NCI-H460 (cell line): ENCODE data around the gene LYZ. TPM values are rescaled to one million over a fixed set of nuclear protein-coding genes. Genes with fewer than 3 reads are reported as not detected.
A peak's percentile ranks its signal among the peaks of the same experiment; 100 is the strongest.

Source experiments
- DNase-seq: peaks from one replicate; pipeline ENCODE4 v3.0.0-alpha.2; 2016; ENCODE audit warnings: low read depth; ENCODE audit errors: extremely low read depth
- total RNA-seq: library from RNA; depleted of rRNA; stranded (reverse); fragments of >200 nt; shearing (Covaris generic); gene quantifications from 2 replicates; pipeline ENCODE4 v1.2.3, GENCODE V29; 2014

LYZ gene
- total RNA-seq, 1 experiment from 2014 or later, result 0.57 TPM

DNA sequence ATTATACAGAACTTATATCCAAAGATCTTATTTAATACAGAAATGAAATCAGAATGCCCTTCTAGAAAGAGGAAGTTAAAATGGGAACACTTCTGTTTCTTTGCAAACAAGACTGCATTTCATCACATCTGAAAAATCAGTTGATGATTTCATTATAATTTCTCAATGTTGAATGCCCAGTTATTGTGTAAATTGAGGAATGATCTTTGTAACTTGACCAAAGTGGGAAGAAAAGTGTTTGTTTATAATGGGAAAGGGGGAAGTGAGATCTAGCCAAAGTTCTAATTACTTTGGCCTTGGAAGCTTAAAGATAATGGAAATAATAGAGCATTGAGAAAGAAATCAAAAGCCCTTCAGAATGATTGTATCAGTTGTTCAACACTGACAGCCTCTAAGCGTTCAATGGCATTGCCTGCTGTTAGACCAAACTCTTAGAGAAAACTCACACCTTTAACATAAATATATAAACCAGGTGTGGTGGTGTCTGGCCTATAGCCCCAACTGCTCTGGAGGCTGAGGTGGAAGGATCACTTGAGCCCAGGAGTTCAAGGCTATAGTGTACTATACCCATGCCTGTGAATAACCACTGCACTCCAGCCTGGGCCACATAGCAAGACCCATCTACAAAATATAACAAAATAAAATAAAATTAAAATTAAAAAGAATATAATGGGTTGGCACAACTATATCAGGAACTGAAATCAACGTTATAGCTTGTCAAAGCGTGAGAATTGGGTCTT is 9.9 kb upstream of the LYZ start:
- no peak for DNase-seq

DNA sequence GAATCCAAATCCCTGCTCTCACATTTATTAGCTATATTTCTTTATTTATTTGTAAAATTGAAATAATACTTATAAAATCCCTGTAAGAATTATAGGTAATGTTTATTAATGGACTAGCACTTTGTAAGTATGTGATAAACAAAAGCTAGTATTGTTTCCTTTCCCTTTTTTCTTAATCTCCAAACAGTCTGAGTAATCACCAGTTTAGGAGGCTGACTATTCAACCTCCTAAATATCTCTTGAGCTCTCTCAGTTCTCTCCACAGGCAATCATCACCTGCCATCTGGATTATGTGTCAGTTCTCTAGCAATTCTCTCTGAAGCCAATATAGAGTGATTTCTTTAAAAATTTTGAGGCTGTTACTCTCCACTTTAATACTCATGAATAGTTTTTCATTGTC is 9.2 kb upstream of the LYZ start:
- no peak for DNase-seq

- DNase-seq, result no peak
These were observed 8.2 kb upstream of the LYZ start for GRCh38 chr12:69339999-69340398.

DNA sequence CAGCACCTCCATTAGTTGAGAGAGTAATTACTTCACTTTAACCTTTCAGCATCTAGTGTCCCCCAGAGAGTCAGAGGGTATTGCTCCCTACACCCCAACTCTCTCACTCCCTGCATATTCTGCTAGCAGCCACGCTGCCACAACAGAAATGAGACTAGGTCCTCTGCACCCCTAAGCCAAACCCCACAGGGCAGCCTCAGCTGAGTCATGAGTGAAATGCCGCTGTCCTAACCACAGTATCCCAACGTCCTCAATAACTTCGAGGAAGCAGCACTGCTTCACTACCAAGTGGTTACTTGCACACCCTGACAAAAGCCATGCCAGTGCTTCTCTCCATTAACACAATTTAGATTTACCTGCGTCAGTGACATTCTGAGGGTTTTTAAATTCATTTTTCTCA is 6.9 kb upstream of the LYZ start:
- no peak for DNase-seq

DNA sequence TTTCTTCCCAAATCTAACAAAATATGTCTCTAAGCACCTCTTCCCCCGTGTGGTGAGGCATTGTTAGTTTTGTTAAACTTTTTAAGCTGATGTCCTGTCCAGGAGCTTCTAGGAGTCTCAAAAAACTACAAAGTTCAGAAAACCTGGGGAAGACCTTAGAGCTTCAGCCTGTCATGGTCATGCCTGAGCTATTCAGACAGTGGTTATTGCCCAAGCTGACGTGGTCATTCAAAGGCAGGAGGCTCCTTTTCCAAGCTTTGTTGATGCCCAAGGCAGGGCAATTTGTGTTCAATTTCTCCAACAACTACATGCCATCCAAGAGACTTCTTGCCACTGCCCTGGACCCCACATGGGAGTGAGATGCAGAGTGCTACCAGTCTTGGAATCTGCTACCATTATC is 5.8 kb upstream of the LYZ start:
- no peak for DNase-seq

- DNase-seq, result no peak
These were observed 4.8 kb upstream of the LYZ start for GRCh38 chr12:69343357-69343756.

DNA sequence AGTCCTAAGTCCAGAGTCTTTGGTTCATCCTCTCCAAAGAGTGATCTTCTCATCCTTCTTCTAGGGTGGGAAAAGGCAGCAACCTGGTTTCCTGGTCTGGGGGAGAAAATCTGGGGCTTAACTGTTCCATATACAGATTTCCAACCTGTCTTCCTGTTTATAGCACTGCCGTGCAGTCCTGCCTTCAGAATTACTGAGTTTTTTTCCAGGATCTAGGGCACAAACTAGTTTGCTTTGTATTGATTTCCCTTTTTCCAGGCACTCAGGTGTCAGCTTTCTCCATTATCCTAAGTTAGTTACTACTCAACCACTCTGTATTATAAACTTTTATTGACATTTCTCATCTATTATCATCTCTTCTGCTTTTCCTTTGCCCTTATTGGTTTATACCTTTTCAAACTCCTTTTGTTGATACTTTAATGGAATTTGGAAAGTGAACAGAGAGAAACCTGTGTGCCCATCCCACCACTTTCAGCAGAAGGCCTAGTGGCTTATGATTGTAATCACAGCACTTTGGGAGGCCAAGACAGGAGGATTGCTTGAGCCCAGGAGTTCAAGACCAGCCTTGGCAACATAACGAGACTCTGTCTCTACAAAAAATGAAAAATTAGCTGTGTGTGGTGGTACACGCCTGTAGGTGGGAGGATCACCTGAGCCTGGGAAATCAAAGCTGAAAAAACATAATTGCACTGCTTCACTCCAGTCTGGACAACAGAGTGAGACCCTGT is 4.1 kb upstream of the LYZ start:
- no peak for DNase-seq

- no peak for DNase-seq
These were observed 3.1 kb upstream of the LYZ start for GRCh38 chr12:69345077-69345476.

DNA sequence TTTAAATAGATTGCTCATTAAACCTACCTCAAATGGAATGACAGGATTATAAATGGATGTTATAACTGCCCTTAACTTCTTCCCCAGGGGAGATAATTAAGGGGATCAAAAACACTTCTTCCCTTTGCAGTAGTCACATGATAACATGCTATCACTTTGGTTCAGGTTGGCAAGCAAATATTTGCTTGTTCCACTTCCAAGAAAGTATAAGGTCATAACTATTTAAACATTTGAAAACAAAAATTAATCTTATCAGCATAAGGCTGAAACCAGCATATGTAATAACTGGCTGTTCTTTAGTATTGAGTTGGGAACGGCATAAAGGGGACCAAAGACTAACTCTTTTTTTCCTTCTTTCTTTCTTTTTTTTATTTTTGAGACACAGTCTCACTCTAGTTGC is 2.4 kb upstream of the LYZ start:
- DNase-seq, result no peak

DNA sequence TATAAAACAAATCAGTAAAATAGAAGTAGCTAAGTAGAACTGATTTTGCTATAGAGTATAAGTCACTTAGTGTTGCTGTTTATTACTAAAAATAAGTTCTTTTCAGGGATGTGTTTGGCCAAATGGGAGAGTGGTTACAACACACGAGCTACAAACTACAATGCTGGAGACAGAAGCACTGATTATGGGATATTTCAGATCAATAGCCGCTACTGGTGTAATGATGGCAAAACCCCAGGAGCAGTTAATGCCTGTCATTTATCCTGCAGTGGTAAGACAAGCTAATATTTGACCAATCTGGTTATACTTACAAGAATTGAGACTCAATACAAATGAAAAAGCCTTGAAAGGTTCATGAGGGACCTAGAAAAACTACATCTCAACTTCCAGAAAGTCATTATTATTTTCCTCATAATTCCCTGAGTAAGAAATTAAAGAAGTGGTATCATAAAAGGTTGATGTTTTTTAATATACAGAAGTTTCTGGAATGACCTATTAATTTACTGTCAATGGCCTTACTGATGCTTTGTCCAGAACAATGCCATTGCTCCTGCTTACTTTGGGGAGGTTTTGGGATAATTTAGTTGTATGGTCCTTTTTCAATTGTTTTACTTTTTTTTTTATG is 1.9 kb downstream of the LYZ start:
- DNase-seq, result no peak

DNA sequence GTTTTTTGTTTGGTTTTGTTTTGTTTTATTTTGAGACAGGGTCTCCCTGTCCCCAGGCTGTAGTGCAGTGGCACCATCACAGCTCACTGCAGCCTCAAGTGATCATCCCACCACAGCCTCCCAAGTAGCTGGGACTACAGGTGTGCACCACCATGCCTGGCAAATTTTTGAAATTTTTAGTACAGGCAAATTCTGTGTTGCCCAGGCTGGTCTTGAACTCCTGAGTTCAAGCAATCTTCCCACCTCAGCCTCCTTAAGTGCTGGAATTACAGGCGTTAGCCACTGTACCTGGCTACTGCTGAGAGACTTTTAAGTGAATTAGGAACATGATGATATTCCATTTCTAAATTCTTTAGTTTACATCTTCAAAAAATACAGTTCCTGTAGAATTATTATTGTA is 2.6 kb downstream of the LYZ start:
- no peak for DNase-seq

DNA sequence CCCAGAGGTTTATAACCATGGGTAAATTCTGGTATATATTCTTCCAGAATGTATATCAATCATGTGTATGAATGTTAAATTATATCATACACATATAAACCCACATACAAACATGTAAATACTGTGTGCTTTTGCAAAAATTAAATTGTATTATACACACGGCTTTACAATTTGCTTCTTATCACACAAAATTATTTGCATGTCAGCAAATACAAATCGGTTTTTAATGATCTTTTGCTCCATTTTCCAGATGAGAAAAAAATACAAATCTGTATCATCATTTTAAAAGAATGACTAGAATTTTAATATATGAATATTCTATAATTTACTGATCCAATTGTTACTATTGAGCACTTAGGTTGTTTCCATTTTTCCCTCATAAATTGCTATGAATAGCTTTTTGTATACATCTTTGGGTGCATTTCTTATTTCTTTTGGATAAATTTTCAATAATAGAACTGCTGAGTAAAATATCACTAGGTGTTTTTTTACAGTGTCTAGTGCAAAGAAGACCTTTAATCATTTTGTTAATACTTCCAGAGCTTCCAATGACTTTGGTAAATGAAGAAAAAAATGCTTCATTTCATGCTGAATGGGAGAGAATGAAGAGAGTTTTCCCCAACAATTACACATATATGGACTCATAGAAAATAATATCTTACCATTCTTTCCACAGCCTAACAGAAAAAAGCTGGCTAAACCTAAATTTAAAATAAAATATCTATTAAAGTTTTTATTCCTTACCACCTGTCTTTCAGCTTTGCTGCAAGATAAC is 3.5 kb downstream of the LYZ start:
- no peak for DNase-seq

- no peak for DNase-seq
These were observed 4.7 kb downstream of the LYZ start for GRCh38 chr12:69352904-69353303.

DNA sequence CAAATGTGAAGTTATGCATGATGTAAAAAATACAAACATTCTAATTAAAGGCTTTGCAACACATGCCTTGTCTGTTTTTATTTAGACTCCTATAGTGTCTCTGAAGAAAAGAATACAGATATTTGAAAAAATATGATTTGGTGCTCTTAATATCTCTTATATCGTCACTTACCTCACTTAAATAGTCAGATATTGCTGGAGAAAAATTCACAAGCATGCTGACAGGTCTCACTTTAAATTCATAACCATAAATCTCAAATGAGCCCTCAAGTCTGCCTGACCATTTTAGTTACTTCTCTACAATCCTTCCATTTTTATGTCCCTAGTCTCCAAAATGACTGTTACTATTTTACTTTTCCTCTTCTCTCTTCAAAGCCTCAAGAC is 6.0 kb downstream of the LYZ start:
- DNase-seq, result no peak

GRCh38 chr12:69354556-69355187 is 6.5 kb downstream of the LYZ start:
- no peak for DNase-seq

DNA sequence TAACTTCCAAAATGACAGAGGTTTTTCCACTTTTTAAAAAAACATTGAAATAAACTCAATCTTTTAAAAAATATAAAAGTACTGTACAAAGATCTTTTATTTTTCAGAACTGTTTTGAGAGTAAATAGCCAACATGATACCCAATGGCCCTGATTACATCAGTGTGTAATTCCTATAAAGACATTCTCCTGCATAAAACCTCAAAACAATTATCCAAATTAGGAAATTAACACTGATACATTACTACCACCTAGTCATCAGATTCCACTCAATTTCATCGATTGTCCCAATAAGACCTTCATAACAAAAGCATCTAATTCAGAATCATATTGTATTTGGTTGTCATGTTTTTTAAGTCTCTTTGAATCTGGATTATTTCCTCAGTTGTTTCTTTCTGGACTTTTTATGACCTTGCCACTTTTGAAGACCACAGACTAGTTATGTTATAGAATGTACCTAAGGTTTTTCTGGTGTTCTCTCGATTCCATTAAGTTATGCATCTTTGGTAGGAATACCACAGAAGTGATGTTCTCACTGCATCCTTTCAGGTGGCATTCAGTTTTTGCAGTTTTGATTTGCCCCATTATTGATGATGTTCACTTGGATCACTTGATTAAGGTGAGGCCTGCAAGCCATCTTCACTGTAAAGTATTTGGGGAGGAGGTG is 7.3 kb downstream of the LYZ start:
- DNase-seq, result no peak

DNA sequence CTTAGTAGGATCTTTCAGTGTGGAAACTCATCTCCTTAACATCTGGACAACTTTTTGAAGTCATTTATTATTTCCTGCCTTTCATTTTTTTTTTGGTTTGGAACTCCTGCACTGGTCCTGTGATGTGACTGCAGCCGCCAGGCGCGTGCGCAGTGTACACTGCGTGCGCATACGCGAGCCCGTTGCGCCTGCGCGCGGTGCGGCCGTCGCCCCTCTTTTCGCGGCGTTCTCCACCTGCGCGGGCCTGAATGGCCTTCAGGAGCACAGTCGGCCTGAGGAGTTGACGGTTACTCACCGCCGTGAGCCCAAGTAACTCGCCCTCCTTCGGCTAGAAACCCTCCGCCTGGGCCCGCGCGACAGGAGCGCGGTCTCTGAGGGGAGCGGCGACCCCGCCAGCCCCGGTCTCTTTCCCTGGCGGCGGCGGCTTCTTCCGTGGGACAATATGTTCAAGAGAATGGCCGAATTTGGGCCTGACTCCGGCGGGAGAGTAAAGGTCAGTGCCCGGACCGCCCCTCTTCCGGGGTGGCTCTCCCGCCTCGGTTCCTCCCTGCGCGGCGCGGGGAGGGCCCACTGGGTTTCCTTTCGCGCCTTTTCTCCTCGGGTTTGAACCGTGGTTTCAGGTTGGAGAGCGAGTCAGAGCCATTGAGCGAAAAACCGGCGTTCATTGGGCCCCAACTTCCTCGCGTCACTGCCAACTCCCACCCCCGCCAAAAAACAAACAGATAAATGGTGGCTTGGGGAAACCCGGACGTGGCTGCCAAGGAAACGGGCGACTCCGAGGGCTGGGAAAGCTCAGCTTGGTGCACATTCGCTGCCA is 11.6 kb downstream of the LYZ start, which contains the start of gene YEATS4:
TSS of gene YEATS4 (plus strand) at position 213 of the 817 bp plus-strand sequence. CDS start at position 443, 230 bp downstream.
- DNase-seq, result peak; percentile 89

GRCh38 chr12:69360348-69360672 is 12.1 kb downstream of the LYZ start:
- DNase-seq, result no peak

GRCh38 chr12:69366796-69367195 is 18.6 kb downstream of the LYZ start:
- no peak for DNase-seq
